HepG2 (cell line): ENCODE data around the gene ZC3H18.

Experiments
- ATF6 ChIP-seq: sonication (generic); formaldehyde crosslinking; conservative IDR thresholded peaks from 2 replicates; pipeline ENCODE4 v1.4.0; 2020; ENCODE audit warnings: missing genetic modification reagents
- CBX5 ChIP-seq: sonication (generic); formaldehyde crosslinking; IDR thresholded peaks from 2 replicates; pipeline ENCODE4 v1.4.0; 2020; ENCODE audit warnings: missing genetic modification reagents, borderline replicate concordance
- FOXM1 ChIP-seq: sonication (generic); formaldehyde crosslinking; IDR thresholded peaks from 2 replicates; pipeline ENCODE4 v1.5.0; 2020; ENCODE audit warnings: missing genetic modification reagents
- FOXO1 ChIP-seq: sonication (generic); formaldehyde crosslinking; IDR thresholded peaks from 2 replicates; pipeline ENCODE4 v1.4.0; 2020; ENCODE audit warnings: missing genetic modification reagents
- GZF1 ChIP-seq: sonication (generic); formaldehyde crosslinking; IDR thresholded peaks from 2 replicates; pipeline ENCODE4 v1.5.1; 2020; ENCODE audit warnings: mild to moderate bottlenecking, missing genetic modification reagents
- TEAD2 ChIP-seq: sonication (generic); formaldehyde crosslinking; IDR thresholded peaks from 2 replicates; pipeline ENCODE4 v1.9.0; 2021; ENCODE audit warnings: missing genetic modification reagents
- ZNF121 ChIP-seq: sonication (generic); formaldehyde crosslinking; IDR thresholded peaks from 2 replicates; pipeline ENCODE4 v1.5.0; 2020; ENCODE audit warnings: mild to moderate bottlenecking, missing genetic modification reagents
- ZNF234 ChIP-seq: sonication (generic); formaldehyde crosslinking; conservative IDR thresholded peaks from 2 replicates; pipeline ENCODE4 v1.5.1; 2020; ENCODE audit warnings: mild to moderate bottlenecking, missing genetic modification reagents
- ZNF335 ChIP-seq: sonication (generic); formaldehyde crosslinking; IDR thresholded peaks from 2 replicates; pipeline ENCODE4 v1.4.0; 2020; ENCODE audit warnings: missing genetic modification reagents

- TF ChIP-seq TEAD2 (CRISPR knock-in tag), result no peak
- no peak for TF ChIP-seq CBX5
- no peak for TF ChIP-seq GZF1 (CRISPR knock-in tag)
- TF ChIP-seq ZNF335 (CRISPR knock-in tag), result no peak
- no peak for TF ChIP-seq ATF6 (CRISPR knock-in tag)
- no peak for TF ChIP-seq FOXM1 (CRISPR knock-in tag)
- no peak for TF ChIP-seq ZNF121
- TF ChIP-seq FOXO1 (CRISPR knock-in tag), result no peak
- no peak for TF ChIP-seq ZNF234 (CRISPR knock-in tag)
These were observed 85.6 kb downstream of the ZC3H18 start for GRCh38 chr16:88655733-88656281.
